Activated CD4-positive, alpha-beta T cell treated with anti-CD3 and anti-CD28 coated beads, Interleukin-2, amount 50 U/mL, for 16 hours (primary cell): Measurements from ENCODE around the gene GNB1L.

ENCODE experiments used
- DNase-seq: peaks from one replicate; pipeline ENCODE4 v3.0.0-alpha.2; 2020

GNB1L gene

DNA sequence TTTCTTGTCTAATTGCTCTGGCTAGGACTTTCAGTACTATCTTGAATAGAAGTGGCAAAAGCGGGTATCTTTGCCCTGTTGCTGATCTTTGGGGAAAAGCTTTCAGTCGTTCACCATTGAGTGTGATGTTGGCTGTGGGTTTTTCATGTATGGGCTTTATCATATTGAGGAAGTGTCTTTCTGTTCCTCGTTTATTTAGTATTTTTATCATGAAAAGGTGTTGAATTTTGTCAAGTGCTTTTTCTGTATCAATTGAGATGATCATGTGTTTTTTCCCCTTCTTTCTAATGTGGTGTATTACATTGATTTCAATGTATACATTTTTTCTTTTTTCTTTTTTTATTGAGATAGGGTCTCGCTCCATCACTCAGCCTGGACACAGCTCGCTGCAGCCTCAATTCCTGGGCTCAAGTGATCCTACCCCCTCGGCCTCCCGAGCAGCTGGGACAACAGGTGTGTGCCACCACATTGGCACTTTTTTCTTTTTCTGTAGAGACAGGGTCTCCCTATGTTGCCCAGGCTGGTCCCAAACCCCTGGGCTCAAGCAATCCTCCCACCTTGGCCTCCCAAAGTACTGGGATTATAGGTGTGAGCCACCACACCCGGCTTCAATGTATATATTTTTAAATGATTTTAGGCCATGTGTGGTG, 5.3 kb upstream of the GNB1L start:
- DNase-seq = no peak

DNA sequence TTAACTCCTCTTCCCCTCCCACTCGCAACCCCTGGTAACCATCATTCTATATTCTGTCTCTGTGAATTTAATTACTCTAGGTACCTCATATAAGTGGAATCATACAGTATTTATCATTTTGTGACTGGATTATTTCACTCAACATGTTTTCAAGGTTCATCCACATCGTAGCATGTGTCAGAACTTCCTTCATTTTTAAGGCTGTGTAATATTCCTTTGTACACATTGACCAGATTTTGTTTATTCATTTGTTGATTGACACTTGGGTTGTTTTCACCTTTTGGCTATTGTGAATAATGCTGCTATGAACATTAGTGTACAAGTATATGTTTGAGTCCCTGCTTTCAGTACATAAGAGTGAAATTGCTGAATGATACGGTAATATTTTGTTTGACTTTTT, 2.7 kb upstream of the GNB1L start:
- no peak for DNase-seq

DNA sequence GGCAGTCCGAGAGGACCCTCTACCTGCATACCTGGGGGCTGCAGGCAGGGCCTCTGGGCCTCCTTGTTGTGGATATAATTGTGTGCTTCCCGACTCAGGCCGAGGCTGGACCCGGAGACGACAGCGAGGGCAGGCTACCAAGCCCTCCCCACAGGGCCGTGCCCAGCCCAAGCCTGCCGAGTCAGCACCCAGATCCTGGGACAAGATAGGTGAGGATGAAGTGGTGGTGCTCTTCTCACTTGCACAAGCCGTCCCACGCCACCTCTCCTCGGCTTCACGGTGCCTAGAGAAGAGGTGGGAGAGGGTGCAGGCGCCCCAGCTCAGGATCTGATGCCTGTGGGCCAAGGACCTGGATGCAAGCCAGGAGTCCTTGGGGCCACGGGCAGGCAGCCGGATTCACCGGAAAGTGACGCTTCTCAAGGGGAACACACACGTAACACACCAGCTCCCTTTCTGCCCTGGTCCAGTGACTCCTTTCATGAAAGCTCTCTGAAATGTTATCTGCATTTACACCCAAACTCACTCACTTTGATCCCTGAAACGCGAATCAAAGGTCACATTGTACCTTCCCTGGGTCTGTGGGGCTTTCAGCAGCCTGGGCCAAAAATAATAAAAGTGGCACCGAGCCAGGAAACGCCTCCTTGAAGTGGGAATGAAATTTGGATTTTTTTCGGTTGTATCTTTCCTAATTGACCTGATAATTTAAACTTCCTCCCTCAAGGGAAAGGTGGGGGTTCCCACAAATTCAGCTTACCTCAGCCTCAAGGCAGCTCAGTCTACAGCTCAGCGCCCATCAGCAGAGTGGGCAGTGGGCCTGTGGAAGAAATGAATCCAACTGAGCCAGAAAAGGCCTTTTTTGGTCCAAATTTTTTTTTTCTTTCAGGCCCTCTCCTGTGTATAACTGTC, 1.1 kb upstream of the GNB1L start:
- DNase-seq = peak; percentile 74

GRCh38 chr22:19853879-19854777, 546 bp downstream of the GNB1L start:
- DNase-seq = no peak

DNA sequence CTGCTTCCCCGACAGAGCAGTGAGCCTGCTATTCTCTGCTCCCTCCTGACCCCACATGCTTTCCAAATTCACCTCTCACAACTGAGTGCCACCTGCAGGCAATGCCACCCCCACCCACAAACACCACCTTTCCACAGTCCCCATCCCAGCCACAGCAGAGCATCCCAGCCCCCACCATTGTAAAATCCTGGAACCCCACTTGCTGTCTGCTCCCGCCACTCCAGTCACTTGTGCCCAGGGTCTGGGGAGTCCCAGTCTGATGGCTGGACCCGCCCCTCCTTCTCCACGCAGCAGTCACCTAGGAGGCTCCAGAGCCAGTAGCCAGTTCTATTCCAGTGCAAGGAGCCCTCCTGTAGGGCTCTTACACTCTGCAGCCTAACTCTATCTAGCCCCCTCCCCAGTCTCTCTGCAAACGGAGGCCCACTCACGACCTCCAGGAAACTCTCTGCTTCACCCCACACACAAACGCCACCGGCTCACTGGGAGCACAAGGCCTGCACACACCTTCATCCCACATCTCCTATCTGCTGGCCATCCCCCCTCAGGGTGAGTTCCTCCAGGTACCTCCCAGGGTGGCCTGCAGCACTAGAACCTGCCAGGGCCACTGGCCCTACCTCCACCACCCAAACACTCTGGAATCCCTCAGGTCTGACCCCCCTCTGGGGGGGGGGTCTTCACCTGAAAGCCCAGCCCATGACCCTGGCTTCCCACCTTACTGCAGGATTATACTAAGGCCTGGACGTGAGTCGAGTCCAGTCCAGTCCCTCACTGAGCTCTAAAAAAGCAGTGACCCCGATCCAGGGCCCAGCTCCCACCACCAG, 1.4 kb downstream of the GNB1L start:
- no peak for DNase-seq

GRCh38 chr22:19852177-19852781, 2.4 kb downstream of the GNB1L start:
- DNase-seq = no peak

DNA sequence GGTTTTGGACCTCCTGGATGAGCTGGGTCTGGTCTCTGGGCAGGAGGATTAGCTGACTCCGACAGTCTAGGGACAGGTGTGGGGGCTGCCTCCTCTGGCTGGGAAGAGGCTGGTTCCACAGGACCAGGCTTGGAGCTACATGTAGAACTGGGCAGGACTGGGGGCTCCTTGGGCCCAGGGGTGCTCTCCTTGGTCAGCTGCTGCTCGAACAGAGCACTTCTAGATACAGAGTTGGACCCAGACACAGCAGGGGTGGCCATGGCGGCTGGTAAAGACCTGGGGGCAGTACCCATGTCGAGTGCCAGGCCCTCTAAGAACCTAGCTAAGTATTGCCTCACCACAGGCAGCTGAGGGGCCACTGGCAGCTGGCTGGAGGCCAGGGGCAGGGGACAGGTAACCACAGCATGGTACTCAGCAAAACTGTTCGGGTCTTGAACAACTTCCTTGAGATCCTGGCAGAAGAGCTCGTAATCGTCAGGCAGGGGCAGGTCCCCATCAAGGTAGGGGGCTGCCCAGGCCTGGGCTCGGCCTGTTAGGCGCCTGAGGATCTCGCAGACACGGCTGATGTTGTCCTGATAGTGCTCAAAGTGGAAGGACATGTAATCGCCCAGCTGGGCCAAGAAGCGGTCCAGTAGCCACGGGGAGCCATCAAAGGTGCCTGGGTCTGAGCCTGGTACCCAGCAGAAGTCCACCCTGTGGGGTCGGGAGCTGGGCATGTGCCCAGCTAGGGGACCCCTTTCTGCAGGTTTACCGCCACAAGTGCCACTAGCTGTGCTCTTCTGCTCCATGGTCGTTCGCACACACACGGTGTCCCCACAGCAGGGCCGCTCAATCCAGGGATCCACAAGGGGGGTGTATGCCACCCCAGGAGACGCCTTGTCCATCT, 3.1 kb downstream of the GNB1L start:
- DNase-seq = no peak

DNA sequence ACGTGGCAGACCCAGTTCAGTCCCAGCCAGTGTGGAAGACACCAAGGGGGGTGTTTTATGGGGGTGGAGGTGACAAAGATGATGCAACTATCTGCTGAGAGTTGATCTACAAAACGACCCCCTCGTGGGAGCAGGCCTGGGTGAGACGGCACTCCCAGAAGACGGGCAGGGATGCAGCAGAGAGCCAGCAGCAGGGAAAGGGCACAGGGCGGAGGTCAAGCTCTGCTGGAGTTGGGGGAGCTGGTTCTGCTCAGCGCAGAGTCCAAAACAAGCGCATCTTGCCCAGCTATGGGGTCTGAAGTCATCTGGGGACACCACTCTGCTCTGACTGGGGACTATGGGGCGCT, 3.9 kb downstream of the GNB1L start:
- DNase-seq = no peak

DNA sequence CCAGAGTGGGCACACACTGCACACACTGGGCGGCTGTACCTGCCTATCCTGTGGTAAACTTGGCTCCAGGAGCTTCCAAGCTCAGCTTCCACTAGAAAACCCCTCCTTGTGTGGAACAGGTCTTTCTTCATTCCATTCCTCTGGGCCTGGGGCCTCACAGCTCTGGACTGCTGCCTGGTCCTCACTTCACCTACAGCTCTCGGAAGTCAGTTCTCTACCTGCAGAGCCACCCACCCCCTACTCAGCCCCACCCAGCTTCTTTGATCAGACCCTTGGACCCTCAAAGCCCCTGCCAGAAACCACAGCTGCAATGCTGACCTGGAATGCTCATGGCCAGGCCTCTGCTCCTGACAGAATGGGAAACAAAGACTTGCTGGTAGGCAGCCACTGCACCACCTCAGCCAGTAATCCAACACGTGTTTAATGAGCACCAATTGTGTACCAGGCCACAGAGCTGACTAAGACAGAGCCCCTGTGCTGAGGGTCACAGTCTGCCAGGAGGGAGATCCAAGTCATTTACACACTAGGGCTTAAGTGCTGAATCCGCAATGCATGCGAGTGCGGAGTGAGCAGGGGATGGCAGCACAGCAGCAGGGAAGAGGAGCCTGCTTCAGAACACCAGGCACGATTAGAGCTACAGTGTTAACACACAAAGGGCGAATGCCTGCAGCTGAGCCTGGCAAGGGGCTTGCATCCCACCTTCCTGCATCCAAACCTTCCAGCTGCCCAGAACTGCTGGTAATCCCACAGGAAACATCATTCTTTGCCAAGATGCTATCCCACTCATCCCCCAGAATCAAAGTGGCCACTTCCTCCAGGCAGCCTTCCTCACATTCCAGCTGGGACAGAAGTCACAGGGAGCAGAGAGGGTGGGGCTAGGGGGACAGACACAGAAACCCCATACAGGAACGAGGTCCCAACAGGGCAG, 4.6 kb downstream of the GNB1L start:
- DNase-seq = no peak

DNA sequence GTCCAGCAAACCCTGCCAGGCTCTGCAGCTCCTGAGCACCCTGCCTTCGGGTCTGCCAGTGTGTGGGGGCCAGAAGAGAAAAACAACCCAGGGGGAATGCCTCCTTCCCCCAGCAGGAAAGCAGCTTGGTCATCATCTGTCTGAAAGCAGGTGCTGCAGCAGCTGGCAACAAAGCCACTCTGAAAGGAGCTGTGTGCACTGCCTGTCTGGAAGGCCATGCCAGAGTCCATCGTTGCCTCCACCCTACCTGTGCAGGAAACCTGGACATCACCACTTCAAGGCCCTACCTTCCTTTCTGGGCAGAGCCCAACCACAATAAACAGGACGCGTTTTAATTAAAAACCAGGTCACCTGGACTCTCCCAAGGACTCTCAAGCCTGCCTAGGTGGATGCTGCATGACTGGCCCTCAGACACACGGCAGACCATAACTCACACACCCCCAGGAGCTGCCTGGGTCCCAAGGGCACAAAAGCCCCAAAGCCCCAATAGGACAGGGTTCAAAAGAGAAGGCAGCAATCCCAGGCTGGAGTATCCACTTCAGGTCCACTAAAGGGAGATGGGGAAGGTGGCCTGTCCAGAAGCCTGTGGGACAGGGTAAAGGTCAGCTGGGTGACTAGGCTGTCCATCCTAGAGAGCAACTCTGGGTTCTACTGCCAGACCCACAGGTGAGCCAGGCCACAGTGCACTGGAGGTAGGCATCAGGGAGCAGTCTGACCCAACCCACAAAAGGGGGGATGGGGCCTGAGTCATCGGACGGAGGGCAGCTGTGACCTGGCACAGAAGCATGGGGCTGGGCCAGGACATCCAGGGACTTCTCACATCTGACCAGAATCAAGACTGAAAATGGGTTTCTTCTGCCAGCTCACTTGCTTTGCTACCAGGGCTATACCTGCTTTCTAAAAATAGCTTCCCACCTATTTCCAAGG, 6.1 kb downstream of the GNB1L start:
- no peak for DNase-seq

- DNase-seq = no peak
These were observed 7.4 kb downstream of the GNB1L start for GRCh38 chr22:19847345-19847632.

GRCh38 chr22:19846620-19847344, 7.9 kb downstream of the GNB1L start:
- DNase-seq = no peak

DNA sequence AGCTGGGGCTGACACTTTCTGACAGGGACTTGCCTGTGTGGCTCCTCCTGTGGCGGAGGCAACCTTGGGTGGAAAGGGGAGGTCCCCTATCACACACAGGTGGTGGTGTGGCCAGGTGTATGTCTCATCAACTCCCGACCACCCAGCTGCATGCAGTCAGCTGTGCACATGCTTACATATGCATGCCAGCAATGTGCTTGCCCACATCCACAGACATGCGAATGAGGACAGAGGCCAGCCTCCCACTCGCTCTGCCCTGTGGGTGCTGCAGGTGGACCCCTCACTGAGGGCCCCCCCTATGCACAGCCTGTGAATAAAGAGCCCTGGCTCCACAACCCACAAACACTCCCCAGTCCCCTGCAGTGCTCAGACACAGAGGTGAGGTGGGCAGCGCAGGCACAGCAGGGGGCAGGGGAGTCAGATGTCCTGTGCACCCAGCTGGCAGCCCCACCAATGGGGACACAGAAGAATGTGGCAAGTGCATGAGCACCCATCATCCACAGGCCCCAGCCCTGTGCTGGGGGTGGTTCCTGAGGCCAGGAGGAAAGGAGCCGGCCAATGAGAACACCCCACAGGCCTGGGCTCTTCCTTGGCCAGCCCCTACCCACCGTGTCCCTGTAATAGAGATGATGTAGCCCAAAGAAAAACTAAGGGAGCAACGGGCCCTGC, 9.5 kb downstream of the GNB1L start:
- no peak for DNase-seq

DNA sequence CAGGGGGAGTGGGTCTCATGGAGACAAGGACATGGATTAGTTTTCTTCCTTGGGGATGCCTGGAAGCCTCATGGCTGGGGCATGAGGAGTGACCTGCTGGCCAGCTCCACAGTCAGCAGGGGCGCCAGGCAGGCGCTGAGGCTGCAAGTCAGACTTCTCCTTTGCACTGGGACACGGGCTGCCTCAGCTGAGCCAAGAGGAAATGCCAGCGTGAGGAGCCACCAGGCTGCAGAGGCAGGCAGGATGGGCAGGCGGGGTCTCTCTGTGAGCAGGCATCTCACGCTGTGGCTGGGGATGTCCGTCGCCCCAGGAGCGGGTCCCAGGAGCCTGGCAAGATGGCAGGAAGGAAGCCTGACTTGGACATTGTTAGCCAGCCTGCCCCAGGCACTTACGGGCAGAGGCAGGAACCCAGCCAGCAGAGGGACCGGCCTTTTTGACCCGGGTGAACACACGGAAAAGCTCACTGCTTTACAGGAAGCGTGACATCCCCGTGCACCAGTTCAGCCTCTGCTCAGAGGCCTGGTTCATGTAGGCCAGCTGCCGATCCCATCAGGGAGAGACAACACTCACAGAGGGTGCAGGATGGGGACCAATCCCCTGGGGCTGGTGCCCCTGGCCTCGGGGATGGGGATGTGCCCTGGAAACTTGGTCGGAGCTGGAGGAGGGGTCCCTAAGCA, 10.2 kb downstream of the GNB1L start:
- DNase-seq = peak; percentile 7

- DNase-seq = no peak
These were observed 10.8 kb downstream of the GNB1L start for GRCh38 chr22:19843857-19844376.

DNA sequence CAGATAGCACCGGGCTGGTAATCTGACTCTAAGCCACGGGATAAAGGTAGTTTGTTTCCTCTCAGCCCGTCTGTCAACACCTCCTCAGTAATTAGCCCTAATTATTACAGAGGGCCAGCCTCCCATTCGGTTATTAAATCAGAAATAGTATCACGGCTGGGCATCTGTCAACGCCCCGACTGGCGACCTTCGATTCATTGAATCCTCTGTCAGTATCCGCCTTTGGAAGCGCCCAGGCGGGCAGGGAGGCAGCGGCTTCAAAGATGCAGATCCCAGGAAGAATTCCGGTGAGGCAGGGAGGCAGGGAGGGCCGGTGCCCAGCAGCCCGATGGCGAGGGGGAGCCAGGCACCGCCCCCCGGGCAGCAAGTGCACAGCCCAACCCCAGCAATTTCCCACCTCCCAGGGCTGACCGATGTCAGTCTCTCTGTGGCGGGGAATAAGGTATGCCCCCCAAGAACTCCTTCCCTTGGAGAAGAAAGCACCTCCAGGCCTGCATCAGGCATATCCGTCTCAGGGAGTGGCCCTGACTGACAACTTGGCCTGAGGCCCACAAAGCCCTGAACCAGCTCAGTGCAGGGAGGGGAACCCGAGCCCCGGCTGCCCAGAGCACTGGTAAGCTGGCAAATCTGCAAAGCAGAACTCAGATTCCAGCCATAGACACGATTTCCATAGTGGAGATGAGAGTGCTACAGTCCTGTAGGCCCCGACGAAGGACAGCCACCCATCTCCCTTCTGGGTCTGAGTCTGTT, 11.4 kb downstream of the GNB1L start:
- DNase-seq = no peak
